T-cell (primary cell): ENCODE data around the gene GARRE1. TPM values are rescaled to one million over a fixed set of nuclear protein-coding genes. Genes with fewer than 3 reads are reported as not detected.

ENCODE experiments used
- ATAC-seq, 4 experiments: fragments of 200-7000 bp in 3 of 4; fragments of 150-1000 bp in 1 of 4; cut with Tn5 transposase; replicated peaks in 1 of 4; 1 replicate in 3 of 4; 2 replicates in 1 of 4; pipeline ENCODE4 v1.10.0; 2021; ENCODE audit warnings: moderate library complexity in 3 of 4, mild to moderate bottlenecking in 2 of 4, moderate number of reproducible peaks in 1 of 4
- CTCF ChIA-PET, 2 donors: fragments of 300-600 bp; sonication (Branson Sonifier 250); formaldehyde crosslinking; loops; one replicate each; lab custom pipeline; 2022; ENCODE audit warnings: antibody characterized with exemption in 2 of 2; lab: Charles Lee
- POLR2A ChIA-PET, 2 donors: fragments of 300-600 bp; sonication (Branson Sonifier 250); formaldehyde crosslinking; loops; one replicate each; lab custom pipeline; 2022; ENCODE audit warnings: antibody characterized with exemption in 2 of 2; lab: Charles Lee
- DNase-seq, 35 experiments: peaks; one replicate each; pipeline versions ENCODE4 v3.0.0 to v3.0.0-alpha.2; 2013 to 2023
- H3K27ac ChIP-seq: one replicate; pipeline ENCODE4 v1.5.1; 2013; ENCODE audit warnings: low read length
- H3K27me3 ChIP-seq, 2 experiments: replicated peaks in 1 of 2; 1 replicate in 1 of 2; 2 replicates in 1 of 2; pipeline versions ENCODE4 v1.6.1 to v1.7.0; 2013; ENCODE audit warnings: low read length in 1 of 2, mixed read lengths in 1 of 2; ENCODE audit not compliant: control insufficient read depth in 2 of 2, insufficient read depth in 2 of 2; ENCODE audit errors: extremely low read depth in 1 of 2
- H3K36me3 ChIP-seq, 2 donors: 1 replicate in 1 of 2; 2 replicates in 1 of 2; pipeline versions ENCODE4 v1.6.1 to v1.7.0; 2013; ENCODE audit warnings: low read length in 1 of 2; ENCODE audit not compliant: control insufficient read depth in 2 of 2, insufficient read depth in 1 of 2; ENCODE audit errors: extremely low read depth in 1 of 2
- H3K4me1 ChIP-seq, 2 experiments: 1 replicate in 1 of 2; 2 replicates in 1 of 2; pipeline versions ENCODE4 v1.6.1 to v1.7.0; 2013; ENCODE audit warnings: low read length in 2 of 2, mixed read lengths in 1 of 2; ENCODE audit not compliant: insufficient read depth in 2 of 2, control insufficient read depth in 1 of 2; ENCODE audit errors: extremely low read depth in 1 of 2
- H3K4me3 ChIP-seq, 2 donors: 1 replicate in 1 of 2; 2 replicates in 1 of 2; pipeline versions ENCODE4 v1.5.1 to v1.7.0; 2013; ENCODE audit warnings: mild to moderate bottlenecking in 2 of 2, low read length in 1 of 2, moderate library complexity in 1 of 2; ENCODE audit not compliant: control insufficient read depth in 1 of 2; ENCODE audit errors: extremely low read depth in 1 of 2
- H3K9me3 ChIP-seq: 2 replicates; pipeline ENCODE4 v1.7.0; 2013
- H3K27ac Mint-ChIP-seq, 2 donors: one replicate each; pipeline ENCODE4 v1.8.0; 2020 to 2021; ENCODE audit warnings: mild to moderate bottlenecking in 2 of 2, mixed read lengths in 2 of 2
- H3K27me3 Mint-ChIP-seq, 2 donors: one replicate each; pipeline ENCODE4 v1.8.0; 2021 to 2022; ENCODE audit warnings: mixed read lengths in 2 of 2
- H3K36me3 Mint-ChIP-seq: one replicate; pipeline ENCODE4 v1.8.0; 2021; ENCODE audit warnings: mixed read lengths
- H3K4me1 Mint-ChIP-seq, 3 donors: one replicate each; pipeline ENCODE4 v1.8.0; 2020 to 2022; ENCODE audit warnings: mixed read lengths in 3 of 3, mild to moderate bottlenecking in 1 of 3
- H3K4me3 Mint-ChIP-seq, 3 donors: one replicate each; pipeline ENCODE4 v1.8.0; 2020 to 2022; ENCODE audit warnings: mild to moderate bottlenecking in 3 of 3, mixed read lengths in 3 of 3, moderate library complexity in 3 of 3
- H3K9me3 Mint-ChIP-seq, 3 donors: one replicate each; pipeline ENCODE4 v1.8.0; 2020 to 2022; ENCODE audit warnings: mixed read lengths in 3 of 3
- WGBS: methylation state at CpG from one replicate; pipeline ENCODE4 v1.1.5; 2013; ENCODE audit warnings: missing lambda C conversion rate; ENCODE audit not compliant: insufficient coverage; 5-methylcytosine and 5-hydroxymethylcytosine counted together
- total RNA-seq, 35 experiments: library from RNA in 6 of 35; stranded (reverse) in 6 of 35; fragments of 120-200 nt in 1 of 35; gene quantifications; one replicate each; pipeline versions ENCODE4 v1.2.1 to v1.2.4 and lab custom pipeline; 2013 to 2026

The GARRE1 gene
- total RNA-seq, 5 donors from 2014 or later (not counting 1 experiment from before 2014, with no cell fraction given), result 31.8 to 51.6 (median 34.8) TPM

DNA sequence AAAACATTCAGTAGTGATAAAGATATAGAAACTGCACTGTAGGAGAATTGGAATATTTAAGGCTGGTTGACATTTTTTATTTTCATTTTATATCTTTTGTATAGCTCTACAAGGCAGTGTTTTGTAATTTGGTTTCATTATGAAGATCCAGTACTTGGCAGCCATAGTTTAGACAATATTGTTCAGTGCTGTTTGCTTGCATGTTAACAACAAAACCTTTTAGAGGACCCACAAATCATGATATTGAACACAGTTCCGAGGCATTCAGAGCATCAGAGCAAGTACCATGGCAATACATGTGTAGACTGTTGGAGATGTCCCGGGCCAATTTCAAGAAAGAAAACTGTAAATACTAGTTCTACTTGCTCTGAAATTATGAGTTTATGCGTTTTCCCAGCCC lies 25.6 kb upstream of the GARRE1 start:
- ATAC-seq (no peak), DNase-seq (no peak)
- Mint-ChIP-seq H3K9me3 (no peaks in the 10 kb centered on the region), H3K36me3 (peaks cover 41% of the 10 kb centered on the region), H3K4me1 (peaks cover 33 to 48% (median 45%) of the 10 kb centered on the region in 3 donors), H3K27ac (peak overlapping the region in 1 of 2 donors; percentile 28), H3K27me3 (no peaks in the 10 kb centered on the region), H3K4me3 (no peak overlapping the region)
- Histone ChIP-seq H3K4me1 (peaks cover 0 to 26% of the 10 kb centered on the region in 2 experiments), H3K36me3 (peaks cover 0 to 63% of the 10 kb centered on the region in 2 donors), H3K27me3 (no peaks in the 10 kb centered on the region), H3K4me3 (no peak overlapping the region), H3K27ac (no peak overlapping the region), H3K9me3 (no peaks in the 10 kb centered on the region)
- WGBS, result no CpG with 5 or more reads among the region's 3 CpGs
- POLR2A ChIA-PET, result no interaction called here
- CTCF ChIA-PET, result no interaction called here

DNA sequence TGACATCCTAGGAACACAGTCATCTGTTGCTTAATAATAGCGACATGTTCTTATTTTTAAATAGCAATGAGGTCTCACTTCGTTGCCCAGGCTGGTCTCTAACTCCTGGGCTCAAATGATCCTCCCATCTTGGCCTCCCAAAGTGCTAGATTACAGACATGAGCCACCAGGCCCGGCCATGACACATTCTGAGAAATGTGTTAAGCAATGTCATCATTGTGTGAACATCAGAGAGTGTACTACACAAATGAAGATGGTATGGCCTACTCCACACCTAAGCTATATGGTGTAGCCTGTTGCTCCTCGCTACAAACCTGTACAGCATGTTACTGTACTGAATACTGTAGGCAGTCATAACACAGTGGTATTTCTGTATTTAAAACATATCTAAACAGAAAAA lies 24.6 kb upstream of the GARRE1 start:
- CTCF ChIA-PET, result no interaction called here

DNA sequence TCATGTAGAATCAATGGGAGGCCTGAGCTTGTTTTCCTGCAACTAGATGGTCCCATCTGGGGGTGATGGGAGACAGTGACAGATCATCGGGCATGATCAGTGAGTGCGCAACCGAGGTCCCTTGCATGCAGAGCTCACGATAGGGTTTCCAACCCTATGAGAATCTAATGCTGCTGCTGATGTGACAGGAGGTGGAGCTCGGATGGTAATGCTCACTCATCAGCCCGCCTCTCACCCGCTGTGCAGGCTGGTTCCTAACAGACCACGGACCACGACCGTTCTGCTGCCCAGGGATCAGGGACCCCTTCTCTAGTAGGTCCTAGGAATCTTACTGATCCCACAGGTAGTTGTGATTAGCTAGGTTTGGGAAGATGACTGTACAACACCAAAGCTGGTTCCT lies 23.5 kb upstream of the GARRE1 start:
- ChIA-PET CTCF (interaction anchor here in 1 of 2 donors (0.6 kb wide), 1 partner anchor 90 kb away, joined by 5 read pairs; no protein-coding TSS in a partner anchor), POLR2A (no interaction called here)
- Mint-ChIP-seq H3K36me3 (peaks cover 31% of the 10 kb centered on the region), H3K27ac (peak overlapping the region in 1 of 2 donors; percentile 52), H3K4me1 (peaks cover 17 to 33% (median 28%) of the 10 kb centered on the region in 3 donors), H3K27me3 (no peaks in the 10 kb centered on the region), H3K9me3 (no peaks in the 10 kb centered on the region), H3K4me3 (no peak overlapping the region)
- 95% methylated on average over 7 of the region's 10 CpGs for WGBS
- no peaks in the 10 kb centered on the region for H3K9me3 ChIP-seq
- no peak for ATAC-seq
- H3K4me3 ChIP-seq, result no peak overlapping the region
- no peak overlapping the region for H3K27ac ChIP-seq
- H3K4me1 ChIP-seq, result peaks cover 0 to 12% of the 10 kb centered on the region in 2 experiments
- peaks cover 0 to 45% of the 10 kb centered on the region in 2 donors for H3K36me3 ChIP-seq
- no peaks in the 10 kb centered on the region for H3K27me3 ChIP-seq
- DNase-seq, result no peak

More for the DNA sequence above, 24.6 kb upstream of the GARRE1 start:
- no peak for ATAC-seq
- POLR2A ChIA-PET, result no interaction called here
- H3K27ac ChIP-seq, result no peak overlapping the region
- Mint-ChIP-seq H3K27me3 (no peaks in the 10 kb centered on the region), H3K27ac (no peak overlapping the region), H3K9me3 (no peaks in the 10 kb centered on the region), H3K4me1 (peaks cover 28 to 44% (median 39%) of the 10 kb centered on the region in 3 donors), H3K4me3 (no peak overlapping the region), H3K36me3 (peaks cover 35% of the 10 kb centered on the region)
- H3K36me3 ChIP-seq, result peaks cover 0 to 55% of the 10 kb centered on the region in 2 donors
- no peaks in the 10 kb centered on the region for H3K27me3 ChIP-seq
- no peak overlapping the region for H3K4me3 ChIP-seq
- H3K4me1 ChIP-seq, result peaks cover 0 to 20% of the 10 kb centered on the region in 2 experiments
- DNase-seq, result no peak
- 100% methylated on average over 1 of the region's 4 CpGs for WGBS
- H3K9me3 ChIP-seq, result no peaks in the 10 kb centered on the region

GRCh38 chr19:34231439-34231838 lies 22.9 kb upstream of the GARRE1 start:
- H3K4me1 Mint-ChIP-seq, result peaks cover 16 to 27% (median 23%) of the 10 kb centered on the region in 3 donors
- 100% methylated on average over 2 of the region's 4 CpGs for WGBS
- Histone ChIP-seq H3K9me3 (no peaks in the 10 kb centered on the region), H3K4me1 (peaks cover 0 to 10% of the 10 kb centered on the region in 2 experiments), H3K4me3 (no peak overlapping the region), H3K36me3 (peaks cover 0 to 39% of the 10 kb centered on the region in 2 donors), H3K27me3 (no peaks in the 10 kb centered on the region), H3K27ac (no peak overlapping the region)
- ChIA-PET POLR2A (no interaction called here), CTCF (no interaction called here)
- peak overlapping the region; percentile 52 to 55 for H3K27ac Mint-ChIP-seq
- no peaks in the 10 kb centered on the region for H3K27me3 Mint-ChIP-seq
- H3K4me3 Mint-ChIP-seq, result no peak overlapping the region
- no peaks in the 10 kb centered on the region for H3K9me3 Mint-ChIP-seq
- ATAC-seq (no peak), DNase-seq (no peak)
- peaks cover 31% of the 10 kb centered on the region for H3K36me3 Mint-ChIP-seq

- no peaks in the 10 kb centered on the region for H3K27me3 ChIP-seq
- H3K36me3 ChIP-seq, result peaks cover 0 to 27% of the 10 kb centered on the region in 2 donors
- Mint-ChIP-seq H3K27me3 (no peaks in the 10 kb centered on the region), H3K36me3 (peaks cover 21% of the 10 kb centered on the region), H3K4me3 (peak overlapping the region in 2 of 3 donors; percentile 25 to 53), H3K27ac (peak overlapping the region; percentile 69 to 92), H3K9me3 (no peaks in the 10 kb centered on the region), H3K4me1 (peaks cover 11 to 19% (median 16%) of the 10 kb centered on the region in 3 donors)
- ChIA-PET CTCF (interaction anchor here (0.6 to 1.6 kb wide), 6 partner anchors 11 to 353 kb away, joined by 3 to 4 read pairs (median 3); no protein-coding TSS in a partner anchor), POLR2A (interaction anchor here (0.6 kb wide), 2 partner anchors 15 to 62 kb away, joined by 3 read pairs; no protein-coding TSS in a partner anchor)
- H3K9me3 ChIP-seq, result no peaks in the 10 kb centered on the region
- no peak overlapping the region for H3K4me3 ChIP-seq
- no peak overlapping the region for H3K27ac ChIP-seq
- peaks cover 0 to 10% of the 10 kb centered on the region in 2 experiments for H3K4me1 ChIP-seq
- 15% methylated on average over 5 of the region's 11 CpGs for WGBS
- DNase-seq, result no peak
- ATAC-seq, result peak; percentile 56 to 79 (median 72)
These were observed 21.5 kb upstream of the GARRE1 start for GRCh38 chr19:34232566-34233481.

DNA sequence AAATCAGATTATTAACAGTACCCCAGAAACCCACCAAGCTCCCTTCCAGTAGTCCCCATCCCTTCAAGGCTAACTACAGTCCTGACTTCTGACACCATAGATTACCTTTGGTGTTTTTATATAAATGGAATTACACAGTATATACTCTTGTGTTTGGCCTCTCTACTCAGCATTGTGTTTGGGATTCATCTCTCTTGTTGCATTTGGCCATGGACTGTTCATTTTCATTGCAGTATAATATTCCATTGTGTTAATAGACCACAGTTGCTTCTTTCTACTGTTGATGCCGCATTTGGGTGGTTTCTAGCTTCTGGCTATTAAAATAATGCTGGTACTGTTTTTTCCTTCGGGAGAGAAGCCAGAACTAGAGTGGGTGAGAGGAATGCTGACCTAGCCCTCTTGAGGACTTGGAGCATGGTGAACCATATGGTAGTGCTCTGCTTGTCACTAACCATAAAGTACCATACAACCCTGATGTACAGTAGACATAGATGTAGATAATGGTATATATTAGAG lies 18.9 kb upstream of the GARRE1 start:
- H3K4me1 ChIP-seq, result peaks cover 0 to 10% of the 10 kb centered on the region in 2 experiments
- Mint-ChIP-seq H3K36me3 (peaks cover 3% of the 10 kb centered on the region), H3K4me3 (no peak overlapping the region), H3K27me3 (no peaks in the 10 kb centered on the region), H3K4me1 (peaks cover 11 to 19% (median 16%) of the 10 kb centered on the region in 3 donors), H3K9me3 (no peaks in the 10 kb centered on the region), H3K27ac (no peak overlapping the region)
- H3K4me3 ChIP-seq, result no peak overlapping the region
- DNase-seq, result no peak
- ATAC-seq, result no peak
- no peaks in the 10 kb centered on the region for H3K9me3 ChIP-seq
- POLR2A ChIA-PET, result no interaction called here
- CTCF ChIA-PET, result no interaction called here
- peaks cover 0 to 3% of the 10 kb centered on the region in 2 donors for H3K36me3 ChIP-seq
- H3K27ac ChIP-seq, result no peak overlapping the region
- no CpG with 5 or more reads among the region's 2 CpGs for WGBS
- no peaks in the 10 kb centered on the region for H3K27me3 ChIP-seq
